Ramos (cell line): ENCODE measurements around the gene COLEC12.

Experiments used
- in situ Hi-C: fragments of 300-500 bp; cut with MboI; formaldehyde crosslinking; loops from one replicate; pipeline ENCODE4 v1.14.3; 2022; ENCODE audit warnings: low sequenced_read_pairs; ENCODE audit not compliant: unreplicated experiment

Gene COLEC12

GRCh38 chr18:500632-501405, at the start of gene COLEC12:
TSS of gene COLEC12 (minus strand) at chr18:500701. CDS start at chr18:500514, 187 bp downstream.
- in situ Hi-C loops: no loop called here

DNA sequence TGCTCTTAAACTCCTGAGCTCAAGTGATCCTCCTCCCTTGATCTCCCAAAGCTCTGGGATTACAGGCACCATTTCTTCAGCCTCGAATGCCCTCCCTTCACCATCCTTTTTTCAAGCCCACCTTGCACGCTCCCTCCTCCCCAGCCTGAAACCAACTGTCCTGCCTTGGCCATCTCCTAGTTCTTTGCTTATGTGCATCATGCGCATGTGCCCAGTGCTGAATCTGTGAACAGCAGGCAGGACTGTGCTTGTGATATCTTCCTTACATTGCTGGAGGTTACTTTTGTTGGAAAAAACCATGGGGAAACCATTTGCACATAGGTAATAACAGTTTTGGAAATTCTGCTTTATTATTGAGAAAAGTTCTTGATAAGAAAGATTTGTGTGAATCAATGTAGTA, 49.5 kb upstream of the COLEC12 start:
- in situ Hi-C loops: no loop called here

- in situ Hi-C loops: no loop called here
These were observed 43.1 kb upstream of the COLEC12 start for GRCh38 chr18:543447-544078.

DNA sequence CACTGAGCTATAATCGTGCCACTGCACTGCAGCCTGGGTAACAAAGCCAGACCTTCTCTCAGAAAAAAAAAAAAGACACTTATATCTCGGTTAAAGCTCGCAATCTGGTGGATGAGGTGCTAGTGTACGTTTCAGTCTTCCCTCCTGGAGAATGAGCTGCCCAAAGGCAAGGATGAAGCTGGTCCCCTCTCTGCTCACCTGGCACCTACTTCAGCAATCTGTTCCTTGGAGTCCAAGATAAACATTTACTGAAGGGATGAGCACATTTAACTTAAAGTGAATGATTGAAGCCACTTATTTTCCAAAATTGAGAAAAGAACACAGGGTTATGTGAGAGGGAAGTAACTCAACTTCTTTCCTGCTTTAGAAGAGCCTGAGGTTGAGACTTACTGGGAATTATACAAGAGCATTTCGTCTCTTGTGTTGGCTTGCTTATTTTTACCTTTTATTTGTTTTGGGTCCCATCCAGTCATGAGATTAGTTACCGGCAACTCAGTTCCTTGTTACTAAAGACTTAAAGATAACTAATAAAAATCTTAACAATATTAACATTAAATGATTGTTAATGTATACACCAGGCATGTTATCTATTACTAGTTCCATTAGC, 33.6 kb upstream of the COLEC12 start:
- in situ Hi-C loops: no loop called here

DNA sequence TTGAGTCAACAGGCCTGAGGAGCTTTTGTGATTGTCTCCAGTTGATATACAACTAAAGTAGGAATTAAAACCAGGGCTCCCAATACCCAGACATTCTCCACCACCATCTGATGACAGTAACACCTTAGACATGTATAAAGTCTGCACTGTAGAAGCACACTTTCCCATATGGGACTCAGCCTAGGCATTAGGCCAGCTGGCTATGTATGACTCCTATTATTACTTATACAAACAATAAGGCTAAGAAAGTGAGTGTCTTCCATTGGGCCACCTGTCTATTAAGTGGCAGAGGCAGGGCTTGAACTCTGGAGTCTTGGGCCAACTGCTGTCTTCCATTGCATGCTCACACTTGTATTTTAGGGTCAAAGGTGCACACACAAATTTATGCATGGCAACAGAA, 32.1 kb upstream of the COLEC12 start:
- in situ Hi-C loops: no loop called here

- in situ Hi-C loops: no loop called here
These were observed 31.5 kb upstream of the COLEC12 start for GRCh38 chr18:532018-532417.

DNA sequence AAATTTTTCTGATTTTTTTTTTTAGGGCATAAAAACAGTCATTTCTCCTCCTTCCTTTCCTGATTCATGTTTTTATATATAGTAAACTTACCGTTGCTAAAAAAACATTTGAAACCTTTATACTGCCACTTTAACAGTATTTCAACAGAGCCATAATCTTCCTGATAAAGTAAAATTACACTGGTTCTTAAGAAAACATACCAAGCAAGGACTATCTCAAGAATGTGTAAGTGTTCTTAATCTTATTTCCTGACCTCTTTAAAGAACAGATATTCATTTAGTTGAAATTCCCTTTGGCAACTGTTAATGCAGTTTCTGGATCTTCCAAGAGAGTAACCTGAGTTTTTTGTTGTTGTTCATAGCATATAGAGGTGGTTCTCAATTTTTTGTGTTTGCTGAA, 26.6 kb upstream of the COLEC12 start:
- in situ Hi-C loops: no loop called here

DNA sequence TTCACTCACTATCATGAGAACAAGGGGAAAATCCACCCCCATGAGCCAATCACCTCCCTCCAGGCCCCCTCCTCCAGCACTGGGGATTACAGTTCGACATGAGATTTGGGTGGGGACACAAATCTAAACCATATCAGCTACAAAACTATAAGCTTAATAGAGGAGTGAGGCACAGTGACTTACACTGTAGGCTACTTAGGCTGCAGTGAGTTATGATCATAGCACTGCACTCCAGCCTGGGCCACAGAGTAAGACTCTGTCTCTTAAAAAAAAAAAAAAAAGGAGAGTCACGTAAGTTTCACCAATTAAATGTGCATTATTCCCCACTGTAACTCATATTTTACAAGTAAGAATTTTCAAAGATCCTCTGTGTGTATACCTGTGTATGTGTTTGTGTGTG, 26.2 kb upstream of the COLEC12 start:
- in situ Hi-C loops: no loop called here

DNA sequence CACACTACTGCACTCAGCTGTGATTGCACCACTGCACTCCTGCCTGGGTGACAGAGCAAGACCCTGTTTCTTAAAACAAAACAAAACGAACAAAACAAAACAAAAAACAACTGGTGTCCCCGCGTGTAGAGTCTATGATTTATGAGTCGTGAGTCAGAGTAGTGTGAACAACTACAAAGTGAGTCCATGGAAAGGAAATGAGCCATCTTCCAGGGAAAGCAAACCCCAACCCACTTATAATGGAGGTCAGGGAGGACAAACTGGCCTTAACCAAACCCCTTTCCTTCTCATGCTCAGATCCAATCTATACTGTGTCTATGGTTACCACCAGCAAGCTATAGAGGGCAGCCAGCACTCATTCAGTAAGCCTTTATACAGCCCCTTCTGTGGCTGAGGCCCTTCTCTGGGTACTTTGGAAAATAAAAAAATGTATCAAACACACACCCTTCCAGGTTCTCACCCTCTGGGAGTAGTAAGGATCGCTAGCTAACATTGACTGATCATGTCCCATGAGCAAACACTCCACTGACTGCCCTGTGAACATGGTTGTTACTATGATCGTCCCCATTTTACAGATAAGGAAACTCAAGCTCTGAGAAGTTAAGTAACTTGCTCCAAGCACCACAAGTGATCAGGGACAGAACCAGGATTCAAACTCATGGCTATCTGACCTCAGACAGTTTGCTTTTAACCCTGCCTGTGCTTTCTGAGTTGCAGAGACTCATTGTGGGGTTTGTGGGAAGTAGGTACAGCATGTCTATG, 24.7 kb upstream of the COLEC12 start:
- in situ Hi-C loops: no loop called here

DNA sequence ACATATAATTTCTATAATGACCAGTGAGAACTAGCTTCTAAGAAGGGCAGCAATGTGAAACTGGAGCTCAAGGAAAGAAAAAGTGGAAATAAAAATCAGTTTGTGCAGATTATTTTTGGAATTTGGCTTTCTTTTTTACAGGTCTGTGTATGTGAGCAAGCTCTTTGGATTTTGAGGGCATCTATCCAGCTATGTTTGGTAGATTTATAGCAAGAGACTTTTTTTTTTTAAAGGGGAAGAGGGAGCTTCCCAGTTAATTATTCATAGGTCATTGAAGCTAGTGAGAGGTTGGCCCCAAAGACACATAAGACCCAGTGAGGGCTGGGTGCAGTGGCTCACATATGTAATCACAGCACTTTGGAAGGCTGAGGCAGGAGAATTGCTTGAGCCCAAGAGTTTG, 24.0 kb upstream of the COLEC12 start:
- in situ Hi-C loops: no loop called here

- in situ Hi-C loops: no loop called here
These were observed 23.1 kb upstream of the COLEC12 start for GRCh38 chr18:523561-523960.

DNA sequence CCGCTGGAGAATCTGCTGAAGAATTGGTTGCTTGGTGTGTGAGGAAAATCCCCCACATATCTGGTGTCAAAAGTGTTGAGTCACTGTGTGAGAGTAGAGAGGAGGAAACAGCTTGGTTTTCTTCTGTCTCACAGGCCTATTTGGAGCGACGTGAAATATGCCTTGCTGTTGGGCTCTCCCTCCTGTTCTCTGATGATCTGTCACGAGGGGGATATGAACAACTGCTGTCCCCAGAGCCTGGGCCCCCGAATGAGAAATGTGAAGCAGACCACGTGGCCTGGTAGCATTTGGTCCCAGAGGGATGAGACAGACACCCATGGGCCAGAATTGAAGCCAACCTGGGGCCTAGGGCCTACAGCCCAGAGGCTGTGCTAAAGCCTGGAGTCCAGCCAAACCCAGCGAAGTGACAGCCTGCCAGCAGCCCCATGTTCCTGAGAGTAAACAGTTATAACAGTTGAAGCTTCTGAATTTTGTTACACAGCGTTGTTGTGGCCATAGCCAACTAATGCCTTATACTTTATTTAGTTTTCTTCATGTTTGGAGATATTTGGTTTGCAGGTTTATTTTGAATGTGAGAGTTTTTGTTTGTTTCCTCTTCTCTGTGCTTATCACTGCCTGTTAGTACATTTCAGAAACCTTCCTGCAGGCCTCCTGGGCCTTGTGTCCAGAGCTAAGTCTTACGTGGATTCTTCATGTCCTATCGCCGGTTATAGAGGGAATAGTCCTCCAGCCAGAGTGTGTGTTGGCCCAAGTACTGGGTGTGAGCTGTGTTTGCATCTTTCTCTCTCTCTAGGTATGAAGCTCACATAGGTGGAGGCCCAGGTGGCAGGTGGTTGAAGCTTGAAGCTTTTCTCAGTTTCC, 18.7 kb upstream of the COLEC12 start:
- in situ Hi-C loops: no loop called here

- in situ Hi-C loops: no loop called here
These were observed 17.6 kb upstream of the COLEC12 start for GRCh38 chr18:518081-518480.

DNA sequence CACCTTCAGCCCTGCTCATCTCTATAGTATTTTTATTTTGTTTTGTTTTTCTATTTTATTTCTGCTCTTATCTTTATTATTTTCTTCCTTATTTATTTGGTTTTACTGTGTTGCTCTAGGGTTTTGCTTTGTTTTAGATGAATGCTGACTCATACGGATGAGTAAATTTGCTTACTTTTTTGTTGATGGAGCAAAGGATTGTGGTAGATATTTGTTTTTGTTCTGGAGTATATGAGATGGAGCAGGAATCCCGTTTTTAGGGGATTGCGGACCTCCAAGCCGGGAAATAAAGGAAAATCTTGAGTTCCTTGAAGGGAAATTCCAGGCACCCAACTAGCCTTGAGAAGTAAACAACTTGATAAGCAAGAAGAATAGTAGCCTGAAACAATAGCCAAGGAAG, 15.3 kb upstream of the COLEC12 start:
- in situ Hi-C loops: no loop called here

DNA sequence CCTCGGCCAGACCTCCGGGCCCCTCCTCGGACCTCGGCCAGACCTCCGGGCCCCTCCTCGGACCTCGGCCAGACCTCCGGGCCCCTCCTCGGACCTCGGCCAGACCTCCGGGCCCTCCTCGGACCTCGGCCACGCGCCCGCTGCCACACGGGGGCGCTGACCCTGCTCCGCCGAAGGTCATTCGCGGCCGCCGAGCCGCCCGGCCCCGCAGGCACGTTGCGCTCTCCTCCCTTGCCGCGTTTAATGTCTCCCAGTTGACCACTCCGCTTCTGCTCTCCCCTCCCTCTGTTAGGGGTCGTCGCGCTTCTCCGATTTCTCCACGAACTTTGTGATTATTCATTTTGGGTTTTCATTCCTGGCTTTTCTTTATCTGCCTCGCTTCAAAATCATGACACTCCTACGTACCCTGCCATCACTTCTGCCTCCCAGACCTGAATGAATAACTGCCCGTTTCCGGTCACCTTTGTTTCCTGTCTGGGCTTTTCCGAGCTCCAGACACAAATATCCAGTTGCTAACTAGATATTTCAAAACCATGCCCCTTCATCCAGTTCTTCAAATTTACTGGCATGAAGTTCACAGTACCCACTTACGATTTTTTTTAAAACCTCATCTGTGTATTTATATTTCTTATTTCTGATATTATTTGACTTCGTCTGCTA, 14.8 kb upstream of the COLEC12 start:
- in situ Hi-C loops: no loop called here

DNA sequence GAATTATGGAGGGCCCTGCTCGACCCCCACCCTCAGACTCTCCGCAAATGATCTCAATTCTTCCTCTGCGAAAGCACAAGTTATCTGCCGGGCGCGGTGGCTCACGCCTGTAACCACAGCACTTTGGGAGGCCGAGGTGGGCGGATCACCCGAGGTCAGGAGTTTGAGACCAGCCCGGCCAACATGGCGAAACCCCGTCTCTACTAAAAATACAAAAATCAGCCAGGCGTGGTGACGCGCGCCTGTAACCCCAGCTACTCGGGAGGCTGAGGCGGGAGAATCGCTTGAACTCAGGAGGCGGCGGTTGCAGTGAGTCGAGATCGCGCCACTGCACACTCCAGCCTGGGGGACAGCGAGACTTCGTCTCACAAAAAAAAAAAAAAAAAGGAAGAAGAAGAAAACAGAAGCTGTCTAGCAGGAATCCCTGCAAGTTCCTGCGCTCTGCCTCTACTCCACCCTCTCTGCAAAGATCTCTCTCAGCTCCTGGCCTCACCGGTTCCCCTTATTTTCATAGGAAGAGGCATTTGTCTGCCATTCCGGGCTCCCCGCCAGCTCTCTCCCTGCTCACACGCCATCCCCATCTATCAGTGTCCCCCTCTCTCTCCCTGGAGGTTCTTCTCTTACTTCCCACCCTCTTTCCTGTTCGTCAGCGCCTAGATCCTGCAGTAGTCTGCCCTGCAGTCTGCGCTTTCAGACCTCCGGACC, 13.5 kb upstream of the COLEC12 start:
- in situ Hi-C loops: no loop called here

DNA sequence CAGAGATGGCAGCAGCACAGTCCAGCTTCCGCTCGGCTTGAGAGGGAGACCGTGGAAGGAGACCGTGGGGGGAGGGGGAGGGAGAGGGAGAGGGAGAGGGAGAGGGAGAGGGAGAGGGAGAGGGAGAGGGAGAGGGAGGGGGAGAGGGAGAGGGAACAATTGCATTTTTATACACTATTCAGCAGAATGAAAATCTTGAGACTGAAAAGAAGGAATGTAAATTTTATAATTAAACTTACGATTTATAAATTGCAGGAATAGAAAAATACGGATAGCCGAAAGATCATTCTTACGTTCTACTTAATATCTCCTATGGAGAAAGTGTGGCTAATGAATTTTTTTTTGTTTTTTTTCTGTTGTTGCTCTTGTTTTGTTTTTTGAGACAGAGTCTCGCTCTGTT, 12.5 kb upstream of the COLEC12 start:
- in situ Hi-C loops: no loop called here

- in situ Hi-C loops: no loop called here
These were observed 8.3 kb upstream of the COLEC12 start for GRCh38 chr18:508835-509234.

GRCh38 chr18:507636-508035, 7.1 kb upstream of the COLEC12 start:
- in situ Hi-C loops: no loop called here
